HuH-7 (cell line): Measurements from ENCODE around the gene ESPNL.
"Not testable (repeated sequence)": the region's sequence is repeated elsewhere in the genome, so short reads cannot be mapped to it uniquely, and the experiment has no call there.

Experiments
- DNase-seq: peaks from one replicate; pipeline ENCODE4 v3.0.0; 2011; ENCODE audit warnings: low spot score

The ESPNL gene

GRCh38 chr2:238171072-238171431 is 70.9 kb downstream of the ESPNL start:
- not testable (repeated sequence) for DNase-seq

GRCh38 chr2:238171575-238172187 is 71.5 kb downstream of the ESPNL start:
- no peak for DNase-seq

DNA sequence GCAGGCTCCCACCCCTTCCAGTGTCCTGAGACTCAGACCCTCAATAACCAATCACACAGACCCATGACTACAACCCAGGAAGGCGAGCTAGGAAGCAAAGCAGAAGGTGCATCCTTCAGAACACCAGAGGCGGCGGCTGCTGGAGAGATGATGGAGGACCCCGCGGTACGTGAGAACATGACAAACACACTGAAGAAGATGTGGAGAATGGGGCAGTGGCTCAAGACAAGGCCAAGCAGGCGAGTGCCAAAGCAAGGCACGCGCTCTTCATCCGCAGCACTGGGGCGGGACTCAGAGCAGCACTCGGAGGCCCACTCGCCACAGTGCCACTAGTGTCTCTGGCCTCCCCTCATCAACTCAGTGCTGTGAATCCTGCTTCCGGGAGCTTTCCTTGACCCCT is 72.3 kb downstream of the ESPNL start:
- no peak for DNase-seq

DNA sequence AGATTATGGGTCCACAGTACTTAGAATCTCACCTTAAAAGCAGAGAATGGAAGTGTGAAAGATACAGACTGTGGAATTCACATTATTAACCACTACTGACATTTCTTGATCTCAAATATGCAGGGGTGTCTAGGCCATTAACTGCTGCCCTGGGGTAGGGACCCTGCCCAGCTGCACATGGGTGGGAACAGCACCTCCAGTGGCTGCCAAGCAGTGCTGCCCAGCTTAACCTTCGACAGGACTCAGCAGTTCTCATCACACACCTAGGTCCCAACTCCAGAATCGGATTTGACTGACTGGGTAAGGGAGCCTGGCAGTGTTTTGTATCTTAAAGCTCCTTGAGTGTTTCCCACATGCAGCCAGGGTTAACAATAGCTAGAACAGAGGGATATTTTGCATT is 73.6 kb downstream of the ESPNL start:
- DNase-seq = no peak

DNA sequence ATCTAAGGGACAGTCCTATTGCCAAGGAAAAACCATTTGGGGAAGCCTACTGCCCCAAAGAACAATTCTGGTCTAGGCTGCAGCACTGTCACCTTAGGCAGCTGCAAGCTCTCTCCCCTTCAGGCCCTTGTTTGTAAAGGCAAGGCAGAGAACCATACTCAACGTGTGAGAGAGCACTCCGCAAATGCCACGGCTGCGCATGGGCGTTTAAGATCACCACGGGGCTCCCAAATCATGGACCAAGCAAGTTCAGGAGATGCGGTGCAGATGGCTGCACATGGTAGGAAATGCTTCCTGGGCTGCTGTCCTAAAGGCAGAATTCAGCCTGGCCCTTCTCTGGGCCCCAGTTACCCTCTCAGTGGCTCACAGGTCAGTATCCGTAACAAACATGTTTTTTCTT is 74.2 kb downstream of the ESPNL start:
- no peak for DNase-seq

DNA sequence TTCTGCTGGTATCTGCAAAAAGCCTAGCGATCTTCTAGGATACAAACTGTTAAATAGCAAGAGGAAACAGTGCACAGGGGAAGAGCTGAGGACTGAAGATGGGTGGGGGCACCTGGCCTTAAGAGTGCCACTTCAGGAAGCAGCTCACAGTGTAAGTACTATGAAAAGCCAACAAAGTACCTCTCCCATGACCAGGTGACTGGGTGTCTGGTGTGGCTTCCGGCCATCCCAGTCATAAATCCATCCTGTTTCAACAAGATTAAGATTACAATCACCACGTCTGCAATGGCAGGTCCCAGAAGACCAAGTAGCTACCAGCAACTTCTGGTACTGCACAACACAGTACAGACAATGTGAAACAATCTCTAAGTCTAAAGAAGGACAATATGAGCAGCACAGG is 74.6 kb downstream of the ESPNL start:
- DNase-seq = no peak

DNA sequence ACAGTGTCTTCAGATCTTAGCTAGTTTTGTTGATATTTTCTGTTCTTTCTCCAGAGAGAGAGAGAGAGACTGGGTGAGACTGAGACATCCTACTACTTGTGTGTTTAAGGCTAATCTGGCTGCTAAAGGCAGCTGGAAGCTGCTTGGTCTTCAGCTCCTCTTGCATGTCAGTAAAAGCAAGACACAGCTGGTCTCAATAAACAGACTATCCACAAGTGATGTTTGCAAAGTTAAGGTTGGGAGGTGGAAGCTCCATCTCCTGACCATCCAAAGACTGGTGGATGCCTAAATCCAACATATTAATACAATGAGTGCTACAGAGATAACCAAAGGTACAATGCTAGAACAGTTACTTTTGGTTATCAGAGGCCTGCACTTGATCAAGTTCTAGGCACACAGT is 76.5 kb downstream of the ESPNL start:
- no peak for DNase-seq

GRCh38 chr2:238180554-238180953 is 80.4 kb downstream of the ESPNL start:
- no peak for DNase-seq

- DNase-seq = no peak
Measured at GRCh38 chr2:238182362-238182761, 82.2 kb downstream of the ESPNL start.
